Peyer's patch (tissue), 4 donors: Measurements from ENCODE around the gene DAZAP1.

Experiments
- POLR2A ChIP-seq, 2 donors: fragments of 450-650 bp; IDR thresholded peaks; one replicate each; pipeline ENCODE4 v1.5.1; 2017; ENCODE audit warnings: antibody characterized with exemption in 2 of 2, mild to moderate bottlenecking in 2 of 2, moderate library complexity in 2 of 2
- TF ChIP-seq, protein P1 (sequence below), 6 experiments: fragments of 450-650 bp in 4 of 6; fragments of 200-600 bp in 2 of 6; sonication (generic) in 1 of 6; IDR thresholded peaks; one replicate each; pipeline ENCODE4 v1.5.1; 2017 to 2019; ENCODE audit warnings: antibody characterized with exemption in 6 of 6, mild to moderate bottlenecking in 3 of 6, moderate library complexity in 1 of 6

DNA sequence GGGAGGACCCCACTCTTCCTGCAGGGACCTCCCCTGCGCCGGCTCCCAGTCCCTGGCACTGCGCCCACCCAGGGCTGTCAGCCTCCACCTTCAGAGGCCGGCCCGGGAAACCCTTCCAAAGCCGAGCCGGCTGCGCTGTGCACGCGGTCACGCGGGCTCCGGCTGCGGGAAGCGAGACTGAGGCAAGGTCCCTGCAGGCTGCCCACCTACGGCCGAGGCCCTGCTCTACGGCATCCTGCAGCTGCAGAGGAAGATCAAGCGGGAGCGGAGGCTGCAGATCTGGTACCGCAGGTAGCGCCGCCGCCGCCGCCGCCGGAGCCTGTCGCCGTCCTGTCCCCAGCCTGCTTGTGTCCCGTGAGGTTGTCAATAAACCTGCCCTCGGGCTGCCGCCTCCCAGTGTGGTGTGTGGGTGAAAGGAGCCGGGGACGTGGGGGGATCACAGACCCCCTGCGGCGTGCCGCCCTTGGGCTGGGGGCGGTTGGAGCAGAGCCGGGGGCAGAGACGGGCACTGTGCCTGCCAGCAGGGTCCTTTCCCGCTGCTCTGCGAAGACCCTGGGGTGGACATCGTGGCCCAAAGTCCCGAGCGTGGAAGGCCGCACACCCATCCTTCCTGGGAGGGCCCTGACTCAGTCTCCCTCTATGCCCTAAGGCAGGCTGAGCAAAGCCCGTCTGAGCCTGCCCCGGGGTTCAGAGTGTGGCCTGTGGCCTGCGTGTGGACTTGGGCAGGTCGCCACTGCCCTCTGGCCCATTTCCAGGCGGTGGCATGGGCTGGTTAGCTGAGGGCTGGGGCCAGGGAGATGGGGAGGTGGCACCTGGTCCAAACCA is 12.0 kb upstream of the DAZAP1 start:
- TF ChIP-seq, protein P1, sequence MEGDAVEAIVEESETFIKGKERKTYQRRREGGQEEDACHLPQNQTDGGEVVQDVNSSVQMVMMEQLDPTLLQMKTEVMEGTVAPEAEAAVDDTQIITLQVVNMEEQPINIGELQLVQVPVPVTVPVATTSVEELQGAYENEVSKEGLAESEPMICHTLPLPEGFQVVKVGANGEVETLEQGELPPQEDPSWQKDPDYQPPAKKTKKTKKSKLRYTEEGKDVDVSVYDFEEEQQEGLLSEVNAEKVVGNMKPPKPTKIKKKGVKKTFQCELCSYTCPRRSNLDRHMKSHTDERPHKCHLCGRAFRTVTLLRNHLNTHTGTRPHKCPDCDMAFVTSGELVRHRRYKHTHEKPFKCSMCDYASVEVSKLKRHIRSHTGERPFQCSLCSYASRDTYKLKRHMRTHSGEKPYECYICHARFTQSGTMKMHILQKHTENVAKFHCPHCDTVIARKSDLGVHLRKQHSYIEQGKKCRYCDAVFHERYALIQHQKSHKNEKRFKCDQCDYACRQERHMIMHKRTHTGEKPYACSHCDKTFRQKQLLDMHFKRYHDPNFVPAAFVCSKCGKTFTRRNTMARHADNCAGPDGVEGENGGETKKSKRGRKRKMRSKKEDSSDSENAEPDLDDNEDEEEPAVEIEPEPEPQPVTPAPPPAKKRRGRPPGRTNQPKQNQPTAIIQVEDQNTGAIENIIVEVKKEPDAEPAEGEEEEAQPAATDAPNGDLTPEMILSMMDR (IDR thresholded peaks at IDR 0.05) = no peak
- no peak for TF ChIP-seq POLR2A (IDR thresholded peaks at IDR 0.05)
